DMS79 (cell line): ENCODE measurements around the gene SYCP3.

Source experiments
- DNase-seq: peaks from one replicate; lab custom pipeline; 2025; lab: John Stamatoyannopoulos, UW

Gene SYCP3

GRCh38 chr12:101680240-101680639 is 59.0 kb downstream of the SYCP3 start:
- DNase-seq = no peak
